GM12801 (cell line): Measurements from ENCODE around the gene GCGR.

Source experiments
- CTCF ChIP-seq: IDR thresholded peaks from one replicate; pipeline ENCODE4 v1.5.1; 2011; ENCODE audit warnings: control low read depth; ENCODE audit not compliant: insufficient read length; ENCODE audit errors: extremely low read depth

Gene GCGR

GRCh38 chr17:81821603-81822311, 17.8 kb downstream of the GCGR start:
- TF ChIP-seq CTCF: no peak

GRCh38 chr17:81822312-81822637, 18.3 kb downstream of the GCGR start:
- TF ChIP-seq CTCF: no peak

GRCh38 chr17:81822996-81823819, 19.3 kb downstream of the GCGR start:
- no peak for TF ChIP-seq CTCF

GRCh38 chr17:81823820-81824550, 20.0 kb downstream of the GCGR start:
- no peak for TF ChIP-seq CTCF

- TF ChIP-seq CTCF: no peak
These were observed 20.6 kb downstream of the GCGR start for GRCh38 chr17:81824595-81824994.

- no peak for TF ChIP-seq CTCF
These were observed 22.0 kb downstream of the GCGR start for GRCh38 chr17:81825841-81826466.

GRCh38 chr17:81828656-81829055, 24.7 kb downstream of the GCGR start:
- TF ChIP-seq CTCF: no peak
